GM18517 (cell line): ENCODE data around the gene CA5A.
"Not testable (repeated sequence)": the region's sequence is repeated elsewhere in the genome, so short reads cannot be mapped to it uniquely, and the experiment has no call there.

ENCODE experiments used
- ATAC-seq: cut with Tn5 transposase; IDR thresholded peaks from one replicate; pipeline ENCODE4 v1.9.1; 2021; ENCODE audit warnings: mild to moderate bottlenecking, moderate library complexity; ENCODE audit not compliant: unreplicated experiment

The CA5A gene

GRCh38 chr16:87897521-87898505, 38.5 kb downstream of the CA5A start:
- no peak for ATAC-seq

- not testable (repeated sequence) for ATAC-seq
Observed at GRCh38 chr16:87896924-87897520, 39.3 kb downstream of the CA5A start.

- not testable (repeated sequence) for ATAC-seq
Observed at GRCh38 chr16:87896176-87896890, 40.0 kb downstream of the CA5A start.

- no peak for ATAC-seq
Observed at GRCh38 chr16:87895641-87896141, 40.6 kb downstream of the CA5A start.

DNA sequence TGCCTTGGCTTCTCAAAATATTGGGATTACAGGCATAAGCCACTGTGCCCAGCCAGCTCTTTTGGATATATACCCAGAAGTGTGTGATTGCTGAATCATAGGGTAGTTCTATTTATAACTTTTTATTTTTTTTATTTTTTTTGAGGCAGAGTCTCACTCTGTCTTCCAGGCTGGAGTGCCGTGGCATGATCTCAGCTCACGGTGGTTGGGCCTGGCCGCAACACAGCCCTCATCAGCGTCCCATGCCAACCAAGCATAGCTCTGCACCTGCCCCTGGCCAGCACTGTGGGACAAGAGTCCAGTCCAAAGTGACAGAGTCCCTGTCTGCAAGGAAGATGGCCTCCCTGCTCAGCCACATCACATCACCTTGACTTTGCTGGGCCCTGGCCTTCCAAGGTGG, 42.3 kb downstream of the CA5A start:
- ATAC-seq = not testable (repeated sequence)

GRCh38 chr16:87891764-87892163, 44.6 kb downstream of the CA5A start:
- no peak for ATAC-seq

GRCh38 chr16:87889762-87890161, 46.6 kb downstream of the CA5A start:
- ATAC-seq = not testable (repeated sequence)

DNA sequence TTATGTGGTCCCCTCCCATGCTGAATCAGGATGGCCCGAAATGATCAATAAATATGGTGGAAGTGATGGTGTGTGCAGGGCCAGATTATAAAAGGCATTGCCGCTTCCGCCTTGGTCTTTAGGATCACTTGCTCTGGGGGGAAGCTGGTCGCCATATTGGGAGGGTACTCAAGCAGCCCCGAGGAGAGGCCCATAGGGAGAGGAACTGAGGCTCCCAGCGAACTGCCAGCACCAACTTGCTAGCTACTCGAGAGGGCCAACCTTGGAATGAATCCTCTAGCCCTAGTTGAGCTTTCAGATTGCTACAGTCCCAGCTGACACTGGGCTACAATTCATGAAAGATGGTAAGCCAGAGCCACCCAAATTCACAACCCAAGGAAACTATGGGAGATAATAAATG, 48.0 kb downstream of the CA5A start:
- not testable (repeated sequence) for ATAC-seq

DNA sequence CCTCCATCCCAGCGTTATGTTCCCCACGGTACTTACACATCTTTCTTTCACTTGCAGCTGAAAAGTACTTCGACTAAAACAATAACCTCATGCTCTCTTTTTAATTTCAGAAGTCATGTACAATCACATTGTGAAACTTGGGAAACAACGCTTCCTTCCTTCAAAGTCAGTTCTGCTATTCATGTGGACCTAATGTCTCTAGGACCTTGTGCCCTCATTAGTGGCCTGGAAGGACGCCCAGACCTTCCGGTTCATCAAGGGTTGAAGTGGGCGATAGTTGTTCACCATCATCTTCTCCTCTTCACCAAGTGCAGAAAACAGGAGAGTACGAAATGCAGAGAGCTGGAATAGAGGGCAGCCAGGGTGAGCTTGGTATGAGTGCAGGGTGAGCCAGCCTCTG, 48.4 kb downstream of the CA5A start:
- not testable (repeated sequence) for ATAC-seq

DNA sequence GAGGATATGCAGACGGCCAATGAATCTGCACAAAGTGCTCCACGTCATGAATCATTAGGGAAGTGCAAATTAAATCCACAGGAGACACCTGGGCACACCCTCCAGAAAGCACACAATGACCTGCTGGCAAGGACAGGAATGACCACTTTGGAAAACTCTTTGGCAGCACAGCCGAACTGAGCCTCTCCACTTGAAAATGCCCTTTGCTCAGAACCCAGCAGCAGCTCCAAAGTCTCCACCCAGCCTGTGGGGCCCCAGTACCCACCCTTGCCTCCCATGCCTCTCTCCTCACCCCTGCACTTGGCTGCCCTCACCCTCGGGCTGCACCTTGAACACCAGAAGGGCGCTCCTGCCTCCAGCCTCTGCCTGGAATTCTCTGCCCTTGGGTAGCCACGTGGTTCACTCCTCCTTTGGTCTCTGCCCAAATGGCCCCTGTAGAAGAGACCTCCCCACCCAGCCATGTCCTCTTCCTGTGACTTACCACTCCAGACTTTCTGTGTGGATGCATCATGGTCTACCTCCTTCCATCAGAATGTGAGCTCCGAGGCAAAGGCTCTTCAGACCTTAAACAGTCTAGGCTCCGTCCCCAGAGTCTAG, 50.9 kb downstream of the CA5A start:
- not testable (repeated sequence) for ATAC-seq

DNA sequence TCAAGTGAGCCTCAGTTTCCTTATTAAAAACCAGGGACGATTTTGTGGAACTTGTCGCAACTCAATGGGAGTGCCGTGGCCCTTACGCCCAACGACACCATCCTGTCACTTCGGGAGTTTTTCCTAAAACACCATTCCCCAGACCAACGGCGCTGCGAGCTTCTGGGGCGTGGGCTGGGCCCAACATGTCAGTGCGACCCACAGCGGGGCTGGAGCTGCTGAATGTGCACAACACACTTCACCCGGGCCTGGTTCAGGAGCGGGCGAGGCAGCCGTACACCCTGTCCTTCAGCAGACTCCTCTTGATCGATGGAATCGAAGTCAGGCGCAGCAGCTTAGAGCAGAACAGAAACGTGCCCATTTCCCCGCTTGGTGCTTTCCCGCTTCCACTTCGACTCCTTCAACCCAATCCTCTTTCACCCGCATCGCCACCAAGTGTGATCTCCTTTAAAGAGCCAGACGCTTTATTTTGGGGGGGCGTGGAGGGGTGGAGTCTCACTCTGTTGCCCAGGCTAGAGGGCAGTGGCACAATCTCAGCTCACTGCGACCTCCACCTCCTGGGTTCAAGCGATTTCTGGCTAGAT, 53.8 kb downstream of the CA5A start:
- ATAC-seq = no peak

- ATAC-seq = no peak
Observed at GRCh38 chr16:87881324-87882200, 54.8 kb downstream of the CA5A start.

DNA sequence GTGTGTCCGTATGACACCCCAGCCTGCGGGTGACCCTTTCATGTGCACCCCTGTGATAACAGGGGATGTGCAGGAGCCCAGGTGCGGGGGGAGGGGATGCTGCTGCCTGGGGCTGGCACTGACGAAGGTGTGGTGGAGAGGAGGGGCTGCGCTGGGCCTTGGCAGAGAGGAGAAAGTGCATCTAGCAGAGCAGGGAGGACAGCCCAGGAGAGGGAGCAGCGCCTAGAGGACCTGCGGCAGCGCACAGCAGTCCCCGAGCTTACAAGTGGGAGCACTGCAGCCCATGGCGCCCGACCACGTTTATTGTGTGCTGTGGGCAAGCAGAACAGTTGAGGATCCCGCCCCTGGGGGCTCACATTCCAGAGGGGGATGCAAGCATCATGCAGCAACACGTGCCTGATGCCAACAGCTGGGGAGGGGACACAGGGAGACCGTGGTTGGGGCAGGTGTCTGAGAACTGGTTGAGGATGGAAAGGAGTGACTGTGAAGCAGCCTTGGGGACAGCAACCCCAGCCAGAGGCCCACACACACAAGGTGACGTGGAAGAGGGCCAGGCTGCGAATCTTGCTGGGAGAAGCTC, 56.1 kb downstream of the CA5A start:
- no peak for ATAC-seq

- ATAC-seq = not testable (repeated sequence)
Observed at GRCh38 chr16:87879411-87880013, 56.8 kb downstream of the CA5A start.

DNA sequence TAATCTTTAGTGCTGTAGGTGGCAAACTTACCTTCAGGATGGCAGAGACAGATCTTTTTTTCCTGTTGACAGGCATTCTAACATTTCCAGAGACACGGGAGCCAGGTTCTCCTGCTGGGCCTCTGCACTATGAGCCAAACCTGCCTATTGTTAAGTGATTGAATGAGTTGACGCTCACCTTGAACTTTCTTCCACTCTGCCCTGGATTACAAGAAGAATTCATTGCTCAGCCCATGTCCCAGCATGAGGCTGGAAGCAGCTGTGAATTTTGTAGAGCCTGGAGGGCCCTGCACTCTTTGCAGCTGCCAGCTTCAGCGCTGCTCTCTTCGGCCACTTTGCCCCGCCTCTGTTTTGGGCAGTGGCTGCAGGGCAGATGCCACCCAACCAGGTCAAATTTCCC, 57.6 kb downstream of the CA5A start:
- no peak for ATAC-seq

DNA sequence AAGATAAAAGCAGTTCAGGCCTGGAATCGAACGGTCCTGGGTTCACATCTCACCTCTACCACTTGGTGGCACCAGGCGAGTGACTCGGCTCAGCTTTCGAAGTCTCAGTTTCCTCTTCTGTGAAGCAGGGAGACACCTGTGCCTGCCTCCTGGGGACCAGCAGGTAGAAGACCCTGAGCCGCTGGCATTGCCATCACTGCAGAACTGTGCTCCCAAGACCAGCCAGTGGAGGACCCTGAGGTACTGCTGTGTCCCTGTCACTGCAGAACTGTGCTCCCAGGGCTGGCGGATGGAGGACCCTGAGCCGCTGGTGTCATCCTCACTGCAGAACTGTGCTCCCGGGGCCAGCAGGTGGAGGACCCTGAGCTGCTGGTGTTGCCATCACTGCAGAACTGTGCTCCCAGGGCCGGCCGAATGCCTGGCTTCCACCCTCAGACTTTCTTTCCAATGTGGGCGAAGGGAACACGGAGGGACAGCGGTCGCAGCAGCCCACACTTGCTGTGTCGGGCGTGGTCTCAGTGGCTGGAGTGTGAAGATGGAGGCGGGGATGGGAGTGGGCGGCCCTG, 58.3 kb downstream of the CA5A start:
- ATAC-seq = no peak

DNA sequence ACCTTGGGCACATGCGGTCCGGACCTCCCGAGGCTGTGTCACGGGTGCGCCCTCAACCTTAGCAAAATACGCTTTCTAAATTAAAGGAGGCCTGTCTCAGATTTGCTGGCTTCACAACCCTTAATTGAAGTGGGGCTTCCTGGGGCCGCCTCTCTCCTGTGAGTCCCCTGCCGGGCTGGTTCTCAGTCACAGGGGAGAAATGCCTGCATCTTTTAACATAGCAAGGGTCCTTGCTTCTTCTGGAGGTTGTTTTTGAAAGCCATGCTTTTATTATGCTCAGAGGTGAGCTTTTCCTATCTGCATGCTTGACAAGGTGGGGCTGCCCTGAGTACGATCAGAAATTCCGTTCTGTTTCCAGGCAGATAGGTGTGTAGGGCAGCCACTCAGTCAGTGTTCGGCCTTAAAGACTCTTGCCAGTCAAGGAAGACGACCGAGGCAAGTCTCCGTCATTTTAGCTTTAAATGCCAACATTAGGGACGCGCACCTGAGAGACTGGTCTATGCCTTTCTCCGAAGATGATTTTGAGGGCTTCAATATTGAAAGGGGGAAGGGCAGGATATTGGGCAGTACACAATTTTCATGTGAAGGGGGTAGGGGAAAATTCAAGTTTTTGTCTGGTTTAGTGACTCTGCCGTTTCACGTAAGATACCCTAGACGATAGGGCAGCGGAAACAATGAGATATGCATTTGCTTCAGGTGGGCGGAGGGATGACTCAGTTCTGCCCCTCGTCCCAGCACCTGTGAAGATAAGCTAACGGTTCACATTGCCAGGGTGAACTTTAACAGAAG, 61.5 kb downstream of the CA5A start:
- ATAC-seq = no peak
